HEK293 (cell line): Measurements from ENCODE around the gene AFF3.

ENCODE experiments used
- CTCF ChIA-PET: fragments of 350-600 bp; formaldehyde crosslinking; extraction: SDS; loops from one replicate; lab custom pipeline; 2021; ENCODE audit warnings: antibody characterized with exemption; lab: Yijun Ruan, JAX
- POLR2A ChIA-PET: fragments of 300-600 bp; formaldehyde crosslinking; extraction: SDS; loops from one replicate; lab custom pipeline; 2020; ENCODE audit warnings: antibody characterized with exemption, inconsistent platforms; lab: Yijun Ruan, JAX
- H3K27ac ChIP-seq: fragments of 200-500 bp; sonication (Bioruptor generic); 2 replicates; pipeline ENCODE4 v1.5.1; 2014; ENCODE audit warnings: low read depth, low read length, control low read depth, inconsistent platforms; ENCODE audit errors: extremely low read depth
- H3K36me3 ChIP-seq, 2 experiments: fragments of 200-500 bp in 1 of 2; sonication (Bioruptor generic) in 1 of 2; 1 replicate in 1 of 2; 2 replicates in 1 of 2; pipeline ENCODE4 v1.5.1; 2014 to 2017; ENCODE audit warnings: inconsistent platforms in 2 of 2, low read length in 2 of 2; ENCODE audit not compliant: control insufficient read depth in 2 of 2, insufficient read depth in 1 of 2
- H3K4me1 ChIP-seq: fragments of 200-500 bp; sonication (Bioruptor generic); 2 replicates; pipeline ENCODE4 v1.5.1; 2014; ENCODE audit warnings: mild to moderate bottlenecking, low read length, inconsistent platforms; ENCODE audit not compliant: control insufficient read depth, insufficient read depth
- H3K4me3 ChIP-seq: 2 replicates; pipeline ENCODE4 v1.5.1; 2011; ENCODE audit warnings: low read depth, mild to moderate bottlenecking, control low read depth, low read length, moderate library complexity
- H3K9me3 ChIP-seq: fragments of 200-500 bp; sonication (Bioruptor generic); 2 replicates; pipeline ENCODE4 v1.5.1; 2014; ENCODE audit warnings: low read depth, low read length, inconsistent platforms; ENCODE audit not compliant: control insufficient read depth, insufficient read depth
- GLIS1 ChIP-seq: fragments of 450-650 bp; formaldehyde crosslinking; IDR thresholded peaks from 2 replicates; pipeline ENCODE4 v1.5.1; 2016; ENCODE audit warnings: missing biosample characterization, missing genetic modification characterization
- KLF7 ChIP-seq: fragments of 450-650 bp; formaldehyde crosslinking; IDR thresholded peaks from 2 replicates; pipeline ENCODE4 v1.5.1; 2016; ENCODE audit warnings: missing biosample characterization, missing genetic modification characterization, borderline replicate concordance
- SCRT2 ChIP-seq: fragments of 450-650 bp; formaldehyde crosslinking; IDR thresholded peaks from 2 replicates; pipeline ENCODE4 v1.5.1; 2016; ENCODE audit warnings: missing biosample characterization, missing genetic modification characterization
- WT1 ChIP-seq: fragments of 450-650 bp; formaldehyde crosslinking; IDR thresholded peaks from 2 replicates; pipeline ENCODE4 v1.5.1; 2016; ENCODE audit warnings: missing biosample characterization, missing genetic modification characterization
- ZBTB20 ChIP-seq: fragments of 450-650 bp; formaldehyde crosslinking; IDR thresholded peaks from 2 replicates; pipeline ENCODE4 v1.5.1; 2016; ENCODE audit warnings: missing biosample characterization, missing genetic modification characterization
- ZFP41 ChIP-seq: fragments of 450-650 bp; formaldehyde crosslinking; IDR thresholded peaks from 2 replicates; pipeline ENCODE4 v1.5.1; 2016; ENCODE audit warnings: missing biosample characterization, missing genetic modification characterization, borderline replicate concordance
- ZIC2 ChIP-seq: fragments of 450-650 bp; formaldehyde crosslinking; IDR thresholded peaks from 2 replicates; pipeline ENCODE4 v1.5.1; 2016; ENCODE audit warnings: missing biosample characterization, missing genetic modification characterization
- ZNF133 ChIP-seq: fragments of 450-650 bp; formaldehyde crosslinking; IDR thresholded peaks from 2 replicates; pipeline ENCODE4 v1.5.1; 2016; ENCODE audit warnings: missing biosample characterization, missing genetic modification characterization
- ZNF169 ChIP-seq: fragments of 450-650 bp; formaldehyde crosslinking; IDR thresholded peaks from 2 replicates; pipeline ENCODE4 v1.5.1; 2016; ENCODE audit warnings: missing biosample characterization, missing genetic modification characterization
- ZNF19 ChIP-seq: fragments of 450-650 bp; formaldehyde crosslinking; IDR thresholded peaks from 2 replicates; pipeline ENCODE4; 2016; ENCODE audit warnings: missing biosample characterization, missing genetic modification characterization, low read depth
- ZNF211 ChIP-seq: fragments of 450-650 bp; formaldehyde crosslinking; IDR thresholded peaks from 2 replicates; pipeline ENCODE4 v1.5.1; 2016; ENCODE audit warnings: low read depth, missing biosample characterization, missing genetic modification characterization
- ZNF292 ChIP-seq: fragments of 450-650 bp; formaldehyde crosslinking; IDR thresholded peaks from 2 replicates; pipeline ENCODE4 v1.5.1; 2016; ENCODE audit warnings: low read depth, missing biosample characterization, missing genetic modification characterization, borderline replicate concordance
- ZNF514 ChIP-seq: fragments of 450-650 bp; formaldehyde crosslinking; IDR thresholded peaks from 2 replicates; pipeline ENCODE4 v1.5.1; 2016; ENCODE audit warnings: missing biosample characterization, missing genetic modification characterization
- ZNF654 ChIP-seq: fragments of 450-650 bp; formaldehyde crosslinking; IDR thresholded peaks from 2 replicates; pipeline ENCODE4 v1.5.1; 2016; ENCODE audit warnings: low read depth, missing biosample characterization, missing genetic modification characterization
- ZNF664 ChIP-seq: fragments of 450-650 bp; formaldehyde crosslinking; IDR thresholded peaks from 2 replicates; pipeline ENCODE4 v1.5.1; 2016; ENCODE audit warnings: missing biosample characterization, missing genetic modification characterization
- ZNF701 ChIP-seq: fragments of 450-650 bp; formaldehyde crosslinking; IDR thresholded peaks from 2 replicates; pipeline ENCODE4 v1.5.1; 2016; ENCODE audit warnings: missing biosample characterization, missing genetic modification characterization
- TF ChIP-seq, protein P1 (sequence below): fragments of 450-650 bp; formaldehyde crosslinking; IDR thresholded peaks from 2 replicates; pipeline ENCODE4 v1.5.1; 2017; ENCODE audit warnings: missing biosample characterization, missing genetic modification characterization
- TF ChIP-seq, protein P2 (sequence below): fragments of 450-650 bp; formaldehyde crosslinking; IDR thresholded peaks from 2 replicates; pipeline ENCODE4 v1.5.1; 2016; ENCODE audit warnings: missing biosample characterization, missing genetic modification characterization
- TF ChIP-seq, protein P3 (sequence below): IDR thresholded peaks from 2 replicates; pipeline ENCODE4 v1.6.1; 2011; ENCODE audit warnings: mild to moderate bottlenecking, low read depth, low read length, borderline replicate concordance
- TF ChIP-seq, protein P4 (sequence below): fragments of 450-650 bp; IDR thresholded peaks from 2 replicates; pipeline ENCODE4 v1.5.1; 2018; ENCODE audit warnings: missing biosample characterization, mild to moderate bottlenecking, missing genetic modification characterization
- TF ChIP-seq, protein P5 (sequence below): fragments of 450-650 bp; formaldehyde crosslinking; IDR thresholded peaks from 2 replicates; pipeline ENCODE4 v1.5.1; 2016; ENCODE audit warnings: missing biosample characterization, missing genetic modification characterization, low read depth

AFF3 gene

DNA sequence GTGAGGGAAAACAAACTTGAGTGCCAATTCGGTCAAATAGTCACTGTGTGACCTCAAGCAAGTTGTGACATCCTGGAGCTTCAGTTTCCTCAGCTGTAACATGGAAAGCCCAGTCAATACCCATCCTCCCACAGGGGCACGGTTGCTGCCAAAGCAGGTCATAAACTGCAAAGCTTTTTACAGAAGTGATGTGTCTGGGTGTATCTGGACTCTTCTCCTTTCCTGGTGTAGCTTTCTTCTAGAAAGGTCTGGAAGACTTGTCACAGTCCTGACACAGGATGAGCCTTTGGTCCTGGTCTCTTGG, 4.2 kb upstream of the AFF3 start:
- H3K27ac ChIP-seq, result no peak overlapping the region
- TF ChIP-seq ZNF654 (tag by site-specific recombination), result no peak
- TF ChIP-seq ZNF133, result no peak
- no peak for TF ChIP-seq ZNF211 (tag by site-specific recombination)
- TF ChIP-seq ZIC2 (tag by site-specific recombination), result no peak
- no peak for TF ChIP-seq ZNF292
- no peak for TF ChIP-seq ZFP41
- TF ChIP-seq ZNF169 (tag by site-specific recombination), result no peak
- TF ChIP-seq ZNF19, result no peak
- TF ChIP-seq ZNF701 (tag by site-specific recombination), result no peak
- TF ChIP-seq GLIS1 (tag by site-specific recombination), result no peak
- no peak for TF ChIP-seq ZNF514
- ChIA-PET POLR2A (no interaction called here), CTCF (no interaction called here)
- no peak overlapping the region for H3K4me3 ChIP-seq
- no peaks in the 10 kb centered on the region for H3K4me1 ChIP-seq
- no peaks in the 10 kb centered on the region for H3K36me3 ChIP-seq
- no peaks in the 10 kb centered on the region for H3K9me3 ChIP-seq

DNA sequence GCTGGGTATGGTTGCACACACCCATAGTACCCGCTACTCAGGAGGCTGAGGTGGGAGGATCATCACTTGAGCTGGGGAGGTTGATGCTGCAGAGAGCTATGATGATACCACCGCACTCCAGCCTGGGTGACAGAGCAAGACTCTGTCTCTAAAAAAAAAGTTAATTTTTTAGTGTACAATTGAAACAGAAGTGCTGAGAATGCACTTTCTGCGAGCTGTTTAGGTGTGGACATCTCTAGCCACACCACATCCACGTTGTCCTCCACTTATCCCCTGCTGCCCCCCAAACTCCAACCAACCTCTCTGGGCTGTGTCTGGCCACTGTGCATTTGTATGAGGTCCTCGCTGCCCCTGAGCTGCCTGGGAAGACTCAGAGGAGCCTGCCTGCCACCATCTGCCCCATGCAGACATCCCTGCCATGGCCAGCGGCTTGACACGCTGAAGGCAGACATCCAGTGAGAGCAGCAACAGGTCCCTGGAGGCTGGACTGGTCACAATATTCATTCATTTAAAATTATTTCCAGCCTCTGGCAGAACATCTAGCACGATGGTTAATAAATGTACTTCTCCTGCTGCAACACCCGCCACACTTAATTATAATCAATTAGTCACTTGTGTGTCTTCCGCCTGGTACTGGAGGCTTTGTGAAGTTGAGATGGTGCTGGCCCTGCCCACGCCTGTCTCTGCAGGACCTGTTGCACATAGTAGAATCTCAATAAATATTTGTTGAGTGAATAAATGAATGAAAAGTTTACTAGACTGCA, 3.7 kb upstream of the AFF3 start:
- no peak overlapping the region for H3K27ac ChIP-seq
- H3K4me3 ChIP-seq, result no peak overlapping the region
- CTCF ChIA-PET, result no interaction called here
- TF ChIP-seq ZNF664 (0 out of 2 replicates have a peak, but pooled peaks have one; percentile 33), SCRT2 (tag by site-specific recombination) (peak; percentile 58), ZBTB20 (tag by site-specific recombination) (no peak)
- TF ChIP-seq, all 188 proteins: peak for 2
- Histone ChIP-seq H3K9me3 (no peaks in the 10 kb centered on the region), H3K4me1 (no peaks in the 10 kb centered on the region), H3K36me3 (no peaks in the 10 kb centered on the region)
- POLR2A ChIA-PET, result no interaction called here

DNA sequence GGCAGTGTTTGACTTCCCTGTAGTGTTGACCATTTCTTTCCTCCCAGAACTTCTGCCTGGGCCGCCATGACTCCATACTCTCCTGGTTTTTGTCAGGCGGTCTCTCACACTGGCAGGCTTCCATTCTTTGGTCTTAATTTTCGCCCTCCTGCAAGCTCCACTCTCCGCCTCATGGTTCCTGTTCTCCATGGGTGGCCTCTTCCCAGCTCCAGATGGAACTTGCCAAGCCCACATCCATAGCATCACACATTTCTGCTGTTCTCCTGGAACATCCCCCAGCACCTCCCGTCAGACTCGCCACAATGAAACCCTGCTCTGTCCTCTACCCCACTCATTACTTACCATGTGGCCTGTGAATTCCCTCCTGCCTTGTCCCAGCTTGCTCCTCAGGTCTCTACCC, 896 bp upstream of the AFF3 start:
- TF ChIP-seq, protein P1, sequence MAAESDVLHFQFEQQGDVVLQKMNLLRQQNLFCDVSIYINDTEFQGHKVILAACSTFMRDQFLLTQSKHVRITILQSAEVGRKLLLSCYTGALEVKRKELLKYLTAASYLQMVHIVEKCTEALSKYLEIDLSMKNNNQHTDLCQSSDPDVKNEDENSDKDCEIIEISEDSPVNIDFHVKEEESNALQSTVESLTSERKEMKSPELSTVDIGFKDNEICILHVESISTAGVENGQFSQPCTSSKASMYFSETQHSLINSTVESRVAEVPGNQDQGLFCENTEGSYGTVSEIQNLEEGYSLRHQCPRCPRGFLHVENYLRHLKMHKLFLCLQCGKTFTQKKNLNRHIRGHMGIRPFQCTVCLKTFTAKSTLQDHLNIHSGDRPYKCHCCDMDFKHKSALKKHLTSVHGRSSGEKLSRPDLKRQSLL, result no peak
- TF ChIP-seq, protein P2, sequence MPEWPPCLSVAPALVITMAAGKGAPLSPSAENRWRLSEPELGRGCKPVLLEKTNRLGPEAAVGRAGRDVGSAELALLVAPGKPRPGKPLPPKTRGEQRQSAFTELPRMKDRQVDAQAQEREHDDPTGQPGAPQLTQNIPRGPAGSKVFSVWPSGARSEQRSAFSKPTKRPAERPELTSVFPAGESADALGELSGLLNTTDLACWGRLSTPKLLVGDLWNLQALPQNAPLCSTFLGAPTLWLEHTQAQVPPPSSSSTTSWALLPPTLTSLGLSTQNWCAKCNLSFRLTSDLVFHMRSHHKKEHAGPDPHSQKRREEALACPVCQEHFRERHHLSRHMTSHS (tag by site-specific recombination), result no peak
- TF ChIP-seq, protein P3, sequence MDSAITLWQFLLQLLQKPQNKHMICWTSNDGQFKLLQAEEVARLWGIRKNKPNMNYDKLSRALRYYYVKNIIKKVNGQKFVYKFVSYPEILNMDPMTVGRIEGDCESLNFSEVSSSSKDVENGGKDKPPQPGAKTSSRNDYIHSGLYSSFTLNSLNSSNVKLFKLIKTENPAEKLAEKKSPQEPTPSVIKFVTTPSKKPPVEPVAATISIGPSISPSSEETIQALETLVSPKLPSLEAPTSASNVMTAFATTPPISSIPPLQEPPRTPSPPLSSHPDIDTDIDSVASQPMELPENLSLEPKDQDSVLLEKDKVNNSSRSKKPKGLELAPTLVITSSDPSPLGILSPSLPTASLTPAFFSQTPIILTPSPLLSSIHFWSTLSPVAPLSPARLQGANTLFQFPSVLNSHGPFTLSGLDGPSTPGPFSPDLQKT, result no peak
- TF ChIP-seq, protein P4, sequence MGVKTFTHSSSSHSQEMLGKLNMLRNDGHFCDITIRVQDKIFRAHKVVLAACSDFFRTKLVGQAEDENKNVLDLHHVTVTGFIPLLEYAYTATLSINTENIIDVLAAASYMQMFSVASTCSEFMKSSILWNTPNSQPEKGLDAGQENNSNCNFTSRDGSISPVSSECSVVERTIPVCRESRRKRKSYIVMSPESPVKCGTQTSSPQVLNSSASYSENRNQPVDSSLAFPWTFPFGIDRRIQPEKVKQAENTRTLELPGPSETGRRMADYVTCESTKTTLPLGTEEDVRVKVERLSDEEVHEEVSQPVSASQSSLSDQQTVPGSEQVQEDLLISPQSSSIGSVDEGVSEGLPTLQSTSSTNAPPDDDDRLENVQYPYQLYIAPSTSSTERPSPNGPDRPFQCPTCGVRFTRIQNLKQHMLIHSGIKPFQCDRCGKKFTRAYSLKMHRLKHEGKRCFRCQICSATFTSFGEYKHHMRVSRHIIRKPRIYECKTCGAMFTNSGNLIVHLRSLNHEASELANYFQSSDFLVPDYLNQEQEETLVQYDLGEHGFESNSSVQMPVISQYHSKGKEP (tag by site-specific recombination), result no peak
- TF ChIP-seq, protein P5, sequence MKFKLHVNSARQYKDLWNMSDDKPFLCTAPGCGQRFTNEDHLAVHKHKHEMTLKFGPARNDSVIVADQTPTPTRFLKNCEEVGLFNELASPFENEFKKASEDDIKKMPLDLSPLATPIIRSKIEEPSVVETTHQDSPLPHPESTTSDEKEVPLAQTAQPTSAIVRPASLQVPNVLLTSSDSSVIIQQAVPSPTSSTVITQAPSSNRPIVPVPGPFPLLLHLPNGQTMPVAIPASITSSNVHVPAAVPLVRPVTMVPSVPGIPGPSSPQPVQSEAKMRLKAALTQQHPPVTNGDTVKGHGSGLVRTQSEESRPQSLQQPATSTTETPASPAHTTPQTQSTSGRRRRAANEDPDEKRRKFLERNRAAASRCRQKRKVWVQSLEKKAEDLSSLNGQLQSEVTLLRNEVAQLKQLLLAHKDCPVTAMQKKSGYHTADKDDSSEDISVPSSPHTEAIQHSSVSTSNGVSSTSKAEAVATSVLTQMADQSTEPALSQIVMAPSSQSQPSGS, result no peak
- TF ChIP-seq WT1, result no peak
- TF ChIP-seq KLF7 (tag by site-specific recombination), result no peak
- H3K9me3 ChIP-seq, result no peaks in the 10 kb centered on the region
- ChIA-PET POLR2A (interaction anchor here (0.5 kb wide), 1 partner anchor 1194 kb away, joined by 7 read pairs; no protein-coding TSS in a partner anchor), CTCF (no interaction called here)
- no peaks in the 10 kb centered on the region for H3K4me1 ChIP-seq
- no peak overlapping the region for H3K27ac ChIP-seq
- no peaks in the 10 kb centered on the region for H3K36me3 ChIP-seq
- H3K4me3 ChIP-seq, result no peak overlapping the region
